ENCODE data around the gene COL6A3. TPM values are rescaled to one million over a fixed set of nuclear protein-coding genes. Genes with fewer than 3 reads are reported as not detected.
A peak's percentile ranks its signal among the peaks of the same experiment; 100 is the strongest.

The COL6A3 gene
- total RNA-seq, 1 donor from 2014 or later, result 264 TPM

DNA sequence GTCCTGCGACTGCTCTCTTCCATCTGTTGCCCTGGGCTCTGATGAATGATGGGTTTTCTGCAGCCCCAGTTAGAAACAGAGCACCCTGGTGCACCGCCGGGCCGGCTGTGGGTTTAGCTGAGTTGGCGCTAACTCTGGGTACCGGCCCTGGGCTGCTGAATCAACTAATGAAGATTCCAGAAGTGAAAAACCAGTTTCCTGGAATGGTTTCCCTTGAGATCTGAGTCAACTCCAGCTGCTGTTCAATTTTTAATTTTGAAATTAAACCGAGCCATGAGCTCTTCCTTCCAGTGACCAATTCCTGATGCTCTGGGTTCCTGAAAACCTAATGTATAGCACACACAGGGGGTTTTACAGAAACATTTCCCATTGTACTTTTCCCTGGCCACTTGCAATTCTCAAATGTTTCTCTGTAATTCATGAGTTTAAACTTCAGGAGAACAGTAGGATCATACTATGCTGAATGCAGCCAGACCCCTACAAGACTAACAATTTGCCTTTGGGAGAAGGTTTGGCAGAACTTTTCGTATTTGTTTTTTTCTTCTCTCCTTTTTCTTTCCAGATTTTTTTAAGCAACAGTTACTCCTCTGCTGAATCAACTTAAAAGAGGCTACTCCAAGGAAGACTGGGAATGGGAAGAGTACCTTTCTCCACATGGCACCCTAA, 5.5 kb downstream of the COL6A3 start:
- TF ChIP-seq, protein P1, sequence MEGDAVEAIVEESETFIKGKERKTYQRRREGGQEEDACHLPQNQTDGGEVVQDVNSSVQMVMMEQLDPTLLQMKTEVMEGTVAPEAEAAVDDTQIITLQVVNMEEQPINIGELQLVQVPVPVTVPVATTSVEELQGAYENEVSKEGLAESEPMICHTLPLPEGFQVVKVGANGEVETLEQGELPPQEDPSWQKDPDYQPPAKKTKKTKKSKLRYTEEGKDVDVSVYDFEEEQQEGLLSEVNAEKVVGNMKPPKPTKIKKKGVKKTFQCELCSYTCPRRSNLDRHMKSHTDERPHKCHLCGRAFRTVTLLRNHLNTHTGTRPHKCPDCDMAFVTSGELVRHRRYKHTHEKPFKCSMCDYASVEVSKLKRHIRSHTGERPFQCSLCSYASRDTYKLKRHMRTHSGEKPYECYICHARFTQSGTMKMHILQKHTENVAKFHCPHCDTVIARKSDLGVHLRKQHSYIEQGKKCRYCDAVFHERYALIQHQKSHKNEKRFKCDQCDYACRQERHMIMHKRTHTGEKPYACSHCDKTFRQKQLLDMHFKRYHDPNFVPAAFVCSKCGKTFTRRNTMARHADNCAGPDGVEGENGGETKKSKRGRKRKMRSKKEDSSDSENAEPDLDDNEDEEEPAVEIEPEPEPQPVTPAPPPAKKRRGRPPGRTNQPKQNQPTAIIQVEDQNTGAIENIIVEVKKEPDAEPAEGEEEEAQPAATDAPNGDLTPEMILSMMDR (IDR thresholded peaks at IDR 0.05), result no peak
- Mint-ChIP-seq H3K4me1 (ENCODE audit: low read depth) (peaks cover 82% of the 10 kb centered on the region), H3K4me3 (ENCODE audit: unreplicated experiment) (peak overlapping the region; percentile 47), H3K27ac (ENCODE audit: unreplicated experiment) (peak overlapping the region; percentile 92), H3K27me3 (ENCODE audit: low read depth) (no peaks in the 10 kb centered on the region), H3K9me3 (ENCODE audit: low read depth) (no peaks in the 10 kb centered on the region), H3K36me3 (ENCODE audit: low read depth) (peaks cover 7% of the 10 kb centered on the region)
- DNase-seq (ENCODE audit: low spot score), result no peak

DNA sequence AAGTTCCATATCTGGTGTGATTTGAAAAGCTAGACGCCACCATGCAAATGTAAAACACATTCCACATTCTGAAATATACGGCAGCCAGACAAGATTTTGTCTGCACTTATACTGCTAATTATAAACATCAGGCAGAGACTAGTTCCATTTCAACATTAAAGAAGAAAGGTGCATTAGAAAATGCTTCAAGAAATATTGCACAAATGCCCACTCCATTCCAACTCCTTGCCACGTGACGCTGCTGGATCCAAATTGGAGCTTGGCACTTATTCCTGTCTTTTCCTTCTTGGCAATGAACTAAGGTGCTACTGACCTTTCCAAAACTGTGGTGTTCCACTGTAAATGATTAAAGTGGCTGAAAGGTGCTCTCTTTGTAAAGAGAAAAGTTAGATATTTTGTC, 6.3 kb downstream of the COL6A3 start:
- Mint-ChIP-seq H3K36me3 (ENCODE audit: low read depth) (peaks cover 7% of the 10 kb centered on the region), H3K27me3 (ENCODE audit: low read depth) (no peaks in the 10 kb centered on the region), H3K9me3 (ENCODE audit: low read depth) (no peaks in the 10 kb centered on the region), H3K4me1 (ENCODE audit: low read depth) (peaks cover 83% of the 10 kb centered on the region), H3K27ac (ENCODE audit: unreplicated experiment) (peak overlapping the region; percentile 92), H3K4me3 (ENCODE audit: unreplicated experiment) (no peak overlapping the region)
- TF ChIP-seq, protein P1 (IDR thresholded peaks at IDR 0.05), result no peak
- DNase-seq (ENCODE audit: low spot score), result no peak

DNA sequence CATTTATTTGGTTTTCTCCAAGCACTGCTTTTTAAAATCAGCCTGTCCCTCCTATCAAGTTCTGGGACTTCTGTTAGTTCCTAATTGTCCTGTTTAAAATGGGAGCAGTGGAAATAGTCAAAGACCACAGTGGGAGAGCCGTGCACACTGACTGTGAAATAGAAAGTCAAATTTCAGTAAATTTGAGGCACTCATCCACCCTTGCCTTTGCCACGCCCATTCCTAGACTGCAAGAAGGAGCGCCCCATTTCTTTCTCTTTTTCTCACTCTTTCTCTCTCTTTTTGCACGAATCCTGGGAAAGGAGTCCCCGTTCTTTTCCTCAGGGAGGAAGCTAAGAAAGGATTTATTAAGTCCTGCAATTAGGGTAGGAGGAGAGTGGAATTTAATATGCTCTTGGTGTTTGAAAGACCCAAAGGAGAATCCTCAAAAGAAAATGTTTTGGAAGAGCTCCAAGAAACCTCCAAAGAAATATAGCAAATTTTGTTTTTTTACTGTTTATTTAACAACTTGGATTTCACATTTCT, 7.5 kb downstream of the COL6A3 start:
- Mint-ChIP-seq H3K36me3 (ENCODE audit: low read depth) (peaks cover 7% of the 10 kb centered on the region), H3K9me3 (ENCODE audit: low read depth) (no peaks in the 10 kb centered on the region), H3K4me3 (ENCODE audit: unreplicated experiment) (no peak overlapping the region), H3K4me1 (ENCODE audit: low read depth) (peaks cover 73% of the 10 kb centered on the region), H3K27me3 (ENCODE audit: low read depth) (no peaks in the 10 kb centered on the region), H3K27ac (ENCODE audit: unreplicated experiment) (no peak overlapping the region)
- TF ChIP-seq, protein P1 (IDR thresholded peaks at IDR 0.05), result no peak
- DNase-seq (ENCODE audit: low spot score), result no peak

DNA sequence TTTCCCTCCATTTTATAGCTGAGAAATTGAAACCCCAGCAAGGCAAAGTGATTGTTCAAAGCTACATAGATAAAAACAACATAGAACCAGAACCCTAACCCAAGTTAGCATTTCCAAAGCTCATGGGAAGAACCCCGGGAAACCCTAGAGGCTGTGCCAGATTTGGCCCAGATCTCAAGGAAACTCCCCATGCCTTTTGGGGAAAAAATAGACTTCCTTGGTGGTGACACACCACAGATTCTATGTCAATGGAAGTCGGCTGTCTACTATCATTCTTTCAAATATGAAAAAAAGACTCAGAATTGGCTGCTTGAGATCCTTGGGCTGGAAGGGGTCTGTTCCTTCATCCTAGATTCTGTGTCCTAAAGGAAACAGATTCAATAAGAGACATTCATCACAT, 8.4 kb downstream of the COL6A3 start:
- peaks cover 69% of the 10 kb centered on the region for H3K4me1 Mint-ChIP-seq (ENCODE audit: low read depth)
- no peak for DNase-seq (ENCODE audit: low spot score)
- H3K9me3 Mint-ChIP-seq (ENCODE audit: low read depth), result no peaks in the 10 kb centered on the region
- no peaks in the 10 kb centered on the region for H3K27me3 Mint-ChIP-seq (ENCODE audit: low read depth)
- peaks cover 7% of the 10 kb centered on the region for H3K36me3 Mint-ChIP-seq (ENCODE audit: low read depth)
- H3K4me3 Mint-ChIP-seq (ENCODE audit: unreplicated experiment), result no peak overlapping the region
- no peak overlapping the region for H3K27ac Mint-ChIP-seq (ENCODE audit: unreplicated experiment)
- TF ChIP-seq, protein P1 (IDR thresholded peaks at IDR 0.05), result no peak

DNA sequence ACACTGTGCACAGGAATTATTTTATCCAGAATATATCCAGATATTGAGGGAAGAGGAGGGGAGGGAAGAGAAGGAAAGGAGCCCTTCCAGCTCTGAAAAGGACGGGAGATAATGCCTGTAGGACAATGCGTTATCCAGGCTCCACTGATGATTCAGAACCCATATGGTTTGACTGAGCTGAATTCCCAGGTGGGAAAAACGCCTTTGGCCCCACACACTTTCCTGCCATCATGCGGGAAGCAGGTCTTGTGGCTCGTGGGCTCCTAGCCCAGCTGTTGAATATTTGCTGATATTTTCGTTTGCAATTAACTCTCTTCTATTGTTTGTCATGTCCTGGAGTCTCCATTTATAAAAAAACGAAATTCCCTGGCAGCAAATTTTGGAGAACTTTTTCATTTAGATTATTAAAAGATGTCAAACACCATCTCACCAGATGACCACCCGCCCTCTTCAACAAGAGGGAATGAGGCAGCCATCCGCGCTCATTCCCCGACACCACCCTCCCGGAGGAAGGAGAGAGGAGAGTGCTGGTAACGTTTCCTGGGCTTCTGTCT, 8.9 kb downstream of the COL6A3 start:
- TF ChIP-seq, protein P1 (IDR thresholded peaks at IDR 0.05), result no peak
- H3K9me3 Mint-ChIP-seq (ENCODE audit: low read depth), result no peaks in the 10 kb centered on the region
- DNase-seq (ENCODE audit: low spot score), result no peak
- no peak overlapping the region for H3K27ac Mint-ChIP-seq (ENCODE audit: unreplicated experiment)
- H3K4me3 Mint-ChIP-seq (ENCODE audit: unreplicated experiment), result no peak overlapping the region
- H3K36me3 Mint-ChIP-seq (ENCODE audit: low read depth), result peaks cover 7% of the 10 kb centered on the region
- peaks cover 70% of the 10 kb centered on the region for H3K4me1 Mint-ChIP-seq (ENCODE audit: low read depth)
- no peaks in the 10 kb centered on the region for H3K27me3 Mint-ChIP-seq (ENCODE audit: low read depth)

Measured in chondrocyte (in vitro differentiated cells).